GM12892 (cell line): ENCODE data around the gene PAM16.

Experiments
- POLR2A ChIP-seq: IDR thresholded peaks from 2 replicates; pipeline ENCODE4 v1.6.1; 2011; ENCODE audit warnings: low read depth, low read length, control low read depth
- TAF1 ChIP-seq: IDR thresholded peaks from 2 replicates; pipeline ENCODE4 v1.6.1; 2011; ENCODE audit warnings: low read depth, mild to moderate bottlenecking, control low read depth, low read length, borderline replicate concordance

- TF ChIP-seq POLR2A = no peak
- no peak for TF ChIP-seq TAF1
These were observed 37.3 kb downstream of the PAM16 start for GRCh38 chr16:4313563-4314531.
